ENCODE measurements around the gene JARID2. TPM values are rescaled to one million over a fixed set of nuclear protein-coding genes. Genes with fewer than 3 reads are reported as not detected.

JARID2 gene
- polyA plus RNA-seq, 3 donors: 29.0 to 36.4 (median 30.9) TPM

- DNase-seq (ENCODE audit: extremely low read depth in 1 of 11, low read depth in 9 of 11, low spot score in 4 of 11): no peak
Observed at GRCh38 chr6:15256538-15257271, 10.8 kb downstream of the JARID2 start.

- DNase-seq (ENCODE audit: extremely low read depth in 1 of 11, low read depth in 9 of 11, low spot score in 4 of 11): no peak
Observed at GRCh38 chr6:15257357-15258132, 11.7 kb downstream of the JARID2 start.

- no peak for DNase-seq (ENCODE audit: extremely low read depth in 1 of 11, low read depth in 9 of 11, low spot score in 4 of 11)
Observed at GRCh38 chr6:15259766-15260098, 13.9 kb downstream of the JARID2 start.

- no peak for DNase-seq (ENCODE audit: extremely low read depth in 1 of 11, low read depth in 9 of 11, low spot score in 4 of 11)
Observed at GRCh38 chr6:15260099-15260821, 14.4 kb downstream of the JARID2 start.

- DNase-seq (ENCODE audit: extremely low read depth in 1 of 11, low read depth in 9 of 11, low spot score in 4 of 11): no peak
Observed at GRCh38 chr6:15263780-15264374, 18.0 kb downstream of the JARID2 start.

GRCh38 chr6:15264412-15264811 is 18.5 kb downstream of the JARID2 start:
- no peak for DNase-seq (ENCODE audit: extremely low read depth in 1 of 11, low read depth in 9 of 11, low spot score in 4 of 11)

GRCh38 chr6:15264902-15265761 is 19.3 kb downstream of the JARID2 start:
- no peak for DNase-seq (ENCODE audit: extremely low read depth in 1 of 11, low read depth in 9 of 11, low spot score in 4 of 11)

- DNase-seq (ENCODE audit: extremely low read depth in 1 of 11, low read depth in 9 of 11, low spot score in 4 of 11): no peak
Observed at GRCh38 chr6:15265787-15266186, 19.9 kb downstream of the JARID2 start.

GRCh38 chr6:15266423-15266996 is 20.6 kb downstream of the JARID2 start:
- no peak for DNase-seq (ENCODE audit: extremely low read depth in 1 of 11, low read depth in 9 of 11, low spot score in 4 of 11)

GRCh38 chr6:15267221-15267620 is 21.4 kb downstream of the JARID2 start:
- DNase-seq (ENCODE audit: extremely low read depth in 1 of 11, low read depth in 9 of 11, low spot score in 4 of 11): no peak

- DNase-seq (ENCODE audit: extremely low read depth in 1 of 11, low read depth in 9 of 11, low spot score in 4 of 11): no peak
Observed at GRCh38 chr6:15268137-15268908, 22.5 kb downstream of the JARID2 start.

GRCh38 chr6:15269011-15269410 is 23.1 kb downstream of the JARID2 start:
- no peak for DNase-seq (ENCODE audit: extremely low read depth in 1 of 11, low read depth in 9 of 11, low spot score in 4 of 11)

GRCh38 chr6:15269619-15270018 is 23.8 kb downstream of the JARID2 start:
- no peak for DNase-seq (ENCODE audit: extremely low read depth in 1 of 11, low read depth in 9 of 11, low spot score in 4 of 11)

GRCh38 chr6:15270402-15270801 is 24.5 kb downstream of the JARID2 start:
- no peak for DNase-seq (ENCODE audit: extremely low read depth in 1 of 11, low read depth in 9 of 11, low spot score in 4 of 11)

GRCh38 chr6:15272562-15272961 is 26.7 kb downstream of the JARID2 start:
- no peak for DNase-seq (ENCODE audit: extremely low read depth in 1 of 11, low read depth in 9 of 11, low spot score in 4 of 11)

GRCh38 chr6:15274692-15275387 is 29.0 kb downstream of the JARID2 start:
- DNase-seq (ENCODE audit: extremely low read depth in 1 of 11, low read depth in 9 of 11, low spot score in 4 of 11): no peak
